A673 (cell line): ENCODE results near the gene ENOX2.

Experiments
- EZH2 ChIP-seq: fragments of 200-600 bp; sonication (generic); IDR thresholded peaks from 2 replicates; pipeline ENCODE4 v1.6.1; 2017; ENCODE audit warnings: borderline replicate concordance, low read depth, mild to moderate bottlenecking, mixed read lengths, antibody characterized with exemption, low read length; ENCODE audit not compliant: poor library complexity, severe bottlenecking
- TF ChIP-seq, protein P1 (sequence below): fragments of 300-800, 200-600 bp; sonication (generic); conservative IDR thresholded peaks from 2 replicates; pipeline ENCODE4 v1.5.1; 2017; ENCODE audit warnings: low read depth, mild to moderate bottlenecking, antibody characterized with exemption, low read length, moderate library complexity, mixed read lengths

DNA sequence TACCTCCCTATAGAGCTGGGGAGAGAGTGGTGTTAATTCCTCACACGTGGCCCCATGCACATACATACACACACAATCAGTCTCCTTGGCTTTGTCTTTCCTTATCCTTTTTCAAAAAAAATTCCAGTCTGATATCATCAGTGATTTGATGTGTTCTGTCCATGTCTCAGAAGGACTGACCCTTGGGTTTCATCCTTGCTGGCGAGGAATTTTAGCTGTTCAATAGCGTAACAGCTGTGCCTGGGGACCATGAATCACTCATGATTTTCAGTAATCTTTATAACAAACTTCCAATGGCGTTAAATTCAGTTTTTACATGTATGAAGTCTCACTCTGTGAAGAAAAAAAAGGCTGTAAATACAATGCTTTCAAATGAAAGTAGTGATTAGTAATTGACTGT is 296.6 kb downstream of the ENOX2 start:
- TF ChIP-seq, protein P1, sequence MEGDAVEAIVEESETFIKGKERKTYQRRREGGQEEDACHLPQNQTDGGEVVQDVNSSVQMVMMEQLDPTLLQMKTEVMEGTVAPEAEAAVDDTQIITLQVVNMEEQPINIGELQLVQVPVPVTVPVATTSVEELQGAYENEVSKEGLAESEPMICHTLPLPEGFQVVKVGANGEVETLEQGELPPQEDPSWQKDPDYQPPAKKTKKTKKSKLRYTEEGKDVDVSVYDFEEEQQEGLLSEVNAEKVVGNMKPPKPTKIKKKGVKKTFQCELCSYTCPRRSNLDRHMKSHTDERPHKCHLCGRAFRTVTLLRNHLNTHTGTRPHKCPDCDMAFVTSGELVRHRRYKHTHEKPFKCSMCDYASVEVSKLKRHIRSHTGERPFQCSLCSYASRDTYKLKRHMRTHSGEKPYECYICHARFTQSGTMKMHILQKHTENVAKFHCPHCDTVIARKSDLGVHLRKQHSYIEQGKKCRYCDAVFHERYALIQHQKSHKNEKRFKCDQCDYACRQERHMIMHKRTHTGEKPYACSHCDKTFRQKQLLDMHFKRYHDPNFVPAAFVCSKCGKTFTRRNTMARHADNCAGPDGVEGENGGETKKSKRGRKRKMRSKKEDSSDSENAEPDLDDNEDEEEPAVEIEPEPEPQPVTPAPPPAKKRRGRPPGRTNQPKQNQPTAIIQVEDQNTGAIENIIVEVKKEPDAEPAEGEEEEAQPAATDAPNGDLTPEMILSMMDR = no peak
- TF ChIP-seq EZH2 = no peak
